OCI-LY7 (cell line): ENCODE data around the gene ATP6V1C2. TPM values are rescaled to one million over a fixed set of nuclear protein-coding genes. Genes with fewer than 3 reads are reported as not detected.
A peak's percentile ranks its signal among the peaks of the same experiment; 100 is the strongest.
"Not testable (repeated sequence)": the region's sequence is repeated elsewhere in the genome, so short reads cannot be mapped to it uniquely, and the experiment has no call there.

Experiments
- BruUV-seq: library from RNA; stranded (reverse); fragments of 400-500 nt; replicated peaks from 2 replicates; lab custom pipeline; 2021; lab: Mats Ljungman, UMichigan
- CTCF ChIA-PET: fragments of 300-600 bp; sonication (Branson Sonifier 250); formaldehyde crosslinking; loops from one replicate; lab custom pipeline; 2022; ENCODE audit warnings: antibody characterized with exemption; ENCODE audit not compliant: unreplicated experiment; lab: Charles Lee
- POLR2A ChIA-PET: fragments of 300-600 bp; sonication (Branson Sonifier 250); formaldehyde crosslinking; loops from one replicate; lab custom pipeline; 2022; ENCODE audit warnings: antibody characterized with exemption; lab: Charles Lee
- DNase-seq: peaks from one replicate; pipeline ENCODE4 v3.0.0-alpha.2; 2015; ENCODE audit warnings: low spot score
- H2AFZ ChIP-seq: fragments of 200-600 bp; sonication (generic), shearing (Covaris generic); 2 replicates; pipeline ENCODE4 v1.6.1; 2014; ENCODE audit warnings: mild to moderate bottlenecking, antibody characterized with exemption, low read length, moderate library complexity
- H3K27ac ChIP-seq: fragments of 200-600 bp; sonication (generic); 2 replicates; pipeline ENCODE4 v1.5.1; 2014; ENCODE audit warnings: mixed run types, low read depth, mild to moderate bottlenecking, moderate library complexity, low read length, inconsistent platforms; ENCODE audit not compliant: poor library complexity, severe bottlenecking
- H3K36me3 ChIP-seq: fragments of 200-600 bp; sonication (generic); 2 replicates; pipeline ENCODE4 v1.6.1; 2014; ENCODE audit warnings: mild to moderate bottlenecking, antibody characterized with exemption, low read length, moderate library complexity, mixed read lengths; ENCODE audit not compliant: insufficient read depth
- H3K4me1 ChIP-seq: fragments of 200-600 bp; sonication (generic); 2 replicates; pipeline ENCODE4 v1.5.1; 2014; ENCODE audit warnings: mild to moderate bottlenecking, low read length; ENCODE audit not compliant: insufficient read depth, poor library complexity, severe bottlenecking
- H3K4me2 ChIP-seq: fragments of 200-600 bp; sonication (generic); 2 replicates; pipeline ENCODE4 v1.6.1; 2014; ENCODE audit warnings: mild to moderate bottlenecking, low read length
- H3K4me3 ChIP-seq: fragments of 200-600 bp; sonication (generic); 2 replicates; pipeline ENCODE4 v1.5.1; 2014; ENCODE audit warnings: mild to moderate bottlenecking, low read depth, low read length; ENCODE audit not compliant: poor library complexity, severe bottlenecking
- H3K79me2 ChIP-seq: fragments of 200-600 bp; sonication (generic); 2 replicates; pipeline ENCODE4 v1.6.1; 2016; ENCODE audit warnings: low read depth, mild to moderate bottlenecking, low read length, moderate library complexity, mixed read lengths; ENCODE audit not compliant: insufficient read depth
- H3K9me2 ChIP-seq: fragments of 200-600 bp; sonication (generic); 2 replicates; pipeline ENCODE4 v1.6.1; 2016; ENCODE audit warnings: mild to moderate bottlenecking, low read length, mixed read lengths; ENCODE audit not compliant: insufficient read depth
- H3K9me3 ChIP-seq: fragments of 200-600 bp; sonication (generic); 2 replicates; pipeline ENCODE4 v1.6.1; 2014; ENCODE audit warnings: mild to moderate bottlenecking, mixed run types, low read length, mixed read lengths
- H4K20me1 ChIP-seq: fragments of 200-600 bp; sonication (generic); 2 replicates; pipeline ENCODE4 v1.6.1; 2014; ENCODE audit warnings: mild to moderate bottlenecking, antibody characterized with exemption, low read length, moderate library complexity, mixed read lengths; ENCODE audit not compliant: insufficient read depth
- CTCF ChIP-seq: fragments of 200-600 bp; sonication (generic); conservative IDR thresholded peaks from 2 replicates; pipeline ENCODE4 v1.5.1; 2014; ENCODE audit warnings: mild to moderate bottlenecking, antibody characterized with exemption, low read length, moderate library complexity, mixed read lengths
- EZH2phosphoT487 ChIP-seq: fragments of 200-600 bp; sonication (generic); IDR thresholded peaks from 2 replicates; pipeline ENCODE4 v1.6.1; 2018; ENCODE audit warnings: low read depth, borderline replicate concordance, mild to moderate bottlenecking, mixed run types, antibody characterized with exemption, low read length, moderate library complexity, mixed read lengths
- intact Hi-C: fragments of 100-400 bp; cut with micrococcal nuclease; formaldehyde crosslinking; loops from one replicate; pipeline ENCODE4 v1.10.0; 2022; ENCODE audit not compliant: unreplicated experiment
- total RNA-seq, 2 experiments: library from RNA; depleted of rRNA in 1 of 2; stranded (reverse); fragments of >200 nt in 1 of 2; shearing (Covaris generic) in 1 of 2; gene quantifications; 2 replicates each; pipeline ENCODE4 v1.2.3, GENCODE V29; 2014 to 2022

Gene ATP6V1C2
- total RNA-seq, 2 experiments from 2014 or later = 0.13 TPM; not detected in 1

- no peak for TF ChIP-seq EZH2phosphoT487
- no peak for TF ChIP-seq CTCF
- peaks cover 26% of the 10 kb centered on the region for H3K79me2 ChIP-seq
- no peak overlapping the region for H3K4me2 ChIP-seq
- H3K36me3 ChIP-seq = peaks cover 17% of the 10 kb centered on the region; the same call in 1 of the 2 replicates
- no peak overlapping the region for H2AFZ ChIP-seq
- ChIA-PET CTCF (no interaction called here), POLR2A (no interaction called here)
- intact Hi-C loops = loop anchor here (5.0 kb wide), 3 partner anchors 367 to 933 kb away; partner anchors contain the start of genes LPIN1, ODC1 and ROCK2
- DNase-seq = no peak
- H3K9me2 ChIP-seq = no peaks in the 10 kb centered on the region
- no peaks in the 10 kb centered on the region for H3K9me3 ChIP-seq
- peaks cover 25% of the 10 kb centered on the region for H3K4me1 ChIP-seq
- no peak overlapping the region for H3K27ac ChIP-seq
- no peak overlapping the region for H3K4me3 ChIP-seq
- BruUV-seq = no TSS peak
- H4K20me1 ChIP-seq = peaks cover 21% of the 10 kb centered on the region
Measured at GRCh38 chr2:10814571-10815331, 93.3 kb downstream of the ATP6V1C2 start.

- H3K4me2 ChIP-seq = no peak overlapping the region
- TF ChIP-seq CTCF (peak; percentile 25; the same call in 1 of the 2 replicates), EZH2phosphoT487 (no peak)
- no peak overlapping the region for H3K4me3 ChIP-seq
- ChIA-PET CTCF (interaction anchor here (1.1 kb wide), 1 partner anchor 18 kb away, joined by 3 read pairs; no protein-coding TSS in a partner anchor), POLR2A (interaction anchor here (0.7 kb wide), 1 partner anchor 32 kb away, joined by 5 read pairs; no protein-coding TSS in a partner anchor)
- no peaks in the 10 kb centered on the region for H3K79me2 ChIP-seq
- peaks cover 6% of the 10 kb centered on the region for H3K4me1 ChIP-seq
- H3K9me2 ChIP-seq = no peaks in the 10 kb centered on the region
- DNase-seq = no peak
- no peak overlapping the region for H2AFZ ChIP-seq
- BruUV-seq = no TSS peak
- H3K36me3 ChIP-seq = no peaks in the 10 kb centered on the region
- H3K27ac ChIP-seq = no peak overlapping the region
- H3K9me3 ChIP-seq = no peaks in the 10 kb centered on the region
- H4K20me1 ChIP-seq = no peaks in the 10 kb centered on the region
- intact Hi-C loops = no loop called here
Measured at GRCh38 chr2:10817413-10817812, 96.0 kb downstream of the ATP6V1C2 start.

GRCh38 chr2:10818305-10818704 lies 96.9 kb downstream of the ATP6V1C2 start:
- BruUV-seq, H3K4me2 ChIP-seq, DNase-seq, H3K4me1 ChIP-seq, H3K36me3 ChIP-seq, H3K4me3 ChIP-seq, H3K9me3 ChIP-seq, H3K79me2 ChIP-seq, H3K27ac ChIP-seq, H4K20me1 ChIP-seq, H2AFZ ChIP-seq, CTCF ChIA-PET, H3K9me2 ChIP-seq, intact Hi-C loops: not testable (repeated sequence)
- POLR2A ChIA-PET = interaction anchor here (0.5 kb wide), 1 partner anchor 136 kb away, joined by 3 read pairs; no protein-coding TSS in a partner anchor
